GM21381 (cell line): ENCODE measurements around the gene NT5M.

Experiments used
- ATAC-seq: cut with Tn5 transposase; IDR thresholded peaks from one replicate; pipeline ENCODE4 v1.9.1; 2021; ENCODE audit warnings: mild to moderate bottlenecking, moderate library complexity; ENCODE audit not compliant: unreplicated experiment

Gene NT5M

GRCh38 chr17:17387498-17388362 is 84.6 kb downstream of the NT5M start:
- no peak for ATAC-seq

- ATAC-seq = no peak
These were observed 85.7 kb downstream of the NT5M start for GRCh38 chr17:17388657-17389496.

DNA sequence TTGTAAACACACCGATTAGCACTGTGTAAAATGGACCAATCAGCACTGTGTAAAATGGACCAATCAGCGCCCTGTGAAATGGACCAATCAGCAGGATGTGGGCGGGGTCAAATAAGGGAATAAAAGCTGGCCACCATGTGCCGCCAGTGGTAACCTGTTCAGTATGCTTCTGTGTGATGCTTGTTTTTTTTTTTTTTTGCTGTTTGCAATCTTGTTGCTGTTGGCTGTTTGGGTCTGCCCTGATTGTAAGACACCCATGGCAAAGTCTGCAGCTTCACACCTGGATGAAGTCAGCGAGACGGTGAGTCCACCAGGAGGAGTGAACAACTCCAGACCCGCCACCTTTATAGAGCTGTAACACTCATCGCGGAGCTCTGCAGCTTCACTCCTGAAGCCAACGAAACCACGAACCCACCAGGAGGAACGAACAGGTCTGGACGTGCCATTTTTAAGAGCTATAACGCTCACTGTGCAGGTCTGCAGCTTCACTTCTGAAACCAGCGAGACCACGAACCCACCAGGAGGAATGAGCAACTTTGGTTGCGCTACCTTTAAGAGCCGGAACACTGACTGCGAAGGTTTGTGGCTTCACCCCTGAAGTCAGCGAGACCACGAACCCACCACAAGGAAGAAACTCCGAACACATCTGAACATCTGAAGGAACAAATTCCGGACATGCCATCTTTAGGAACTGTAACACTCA is 88.6 kb downstream of the NT5M start:
- ATAC-seq = no peak

DNA sequence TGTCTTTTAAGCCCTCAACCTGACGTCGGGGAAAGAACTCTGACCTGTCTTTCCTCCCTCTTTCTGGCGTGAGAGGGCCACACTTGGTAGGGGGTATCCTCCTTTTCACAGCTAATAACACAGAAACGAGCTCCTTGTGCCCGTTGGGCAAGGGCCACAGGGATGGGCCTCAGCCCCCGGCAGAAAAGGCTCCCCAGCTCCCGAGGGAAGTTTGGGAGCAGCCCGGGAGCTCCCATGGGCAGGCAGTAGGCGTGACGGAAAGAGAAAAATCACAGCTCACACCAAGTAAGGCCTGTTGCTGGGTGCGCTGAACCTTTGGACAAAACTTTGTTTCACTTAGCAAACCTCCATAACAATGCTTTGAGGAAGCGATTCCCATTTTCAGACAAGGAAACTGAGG is 90.8 kb downstream of the NT5M start:
- ATAC-seq = no peak

GRCh38 chr17:17394494-17394893 is 91.3 kb downstream of the NT5M start:
- ATAC-seq = no peak

DNA sequence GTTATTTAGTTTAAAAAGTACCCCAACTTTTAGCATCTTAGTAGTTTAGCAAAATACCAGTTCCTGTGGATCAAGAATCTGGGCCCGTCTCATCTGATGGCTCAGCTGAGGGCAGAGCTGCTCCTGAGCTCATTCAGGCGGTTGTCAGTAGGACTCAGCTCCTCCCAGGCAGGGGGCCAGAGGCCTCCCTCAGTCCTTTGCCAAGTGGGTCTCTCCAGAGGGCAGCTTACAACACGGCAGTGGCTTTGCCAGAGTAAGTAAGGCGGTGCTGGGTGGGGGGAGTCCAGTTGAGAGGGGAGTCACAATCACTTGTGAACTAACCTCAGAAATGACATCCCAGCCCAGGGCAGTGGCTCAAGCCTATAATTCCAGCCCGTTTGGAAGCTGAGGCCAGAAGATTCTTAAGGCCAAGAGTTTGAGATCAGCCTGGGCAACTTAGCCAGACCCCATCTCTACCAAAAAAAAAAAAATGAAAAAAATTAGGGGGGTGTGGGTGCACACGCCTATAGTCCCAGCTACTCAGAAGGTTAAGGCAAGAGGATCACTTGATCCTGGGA is 92.2 kb downstream of the NT5M start:
- ATAC-seq = no peak

DNA sequence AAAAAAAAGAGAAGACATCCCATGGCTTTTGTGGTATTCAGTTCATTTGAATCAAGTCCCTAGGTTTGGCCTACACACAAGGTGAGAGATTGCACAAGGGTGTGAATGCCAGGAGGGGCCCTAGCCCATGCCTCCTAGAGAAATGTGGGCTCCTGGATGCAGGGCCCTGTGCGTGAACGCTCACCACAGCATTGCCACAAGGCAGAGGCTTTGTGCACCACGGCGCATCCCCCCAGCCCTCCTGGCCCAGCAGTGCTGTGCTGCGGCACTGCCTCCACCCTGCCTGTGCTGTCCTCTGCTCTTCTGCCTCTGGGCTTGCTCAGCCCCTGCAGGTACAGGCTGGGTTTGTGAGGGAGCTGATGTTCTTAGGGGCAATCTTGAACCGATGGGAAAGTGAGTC is 92.7 kb downstream of the NT5M start:
- no peak for ATAC-seq
